RWPE1 (cell line): ENCODE results near the gene EXOSC9.

Experiments used
- CTCF ChIA-PET: fragments of 350-600 bp; sonication (Branson Sonifier 250); formaldehyde crosslinking; extraction: SDS; loops from one replicate; lab custom pipeline; 2021; lab: Yijun Ruan, JAX
- POLR2A ChIA-PET: fragments of 400-600 bp; formaldehyde crosslinking; extraction: SDS; loops from one replicate; lab custom pipeline; 2020; ENCODE audit warnings: antibody characterized with exemption; ENCODE audit not compliant: low non-redundant PET; lab: Yijun Ruan, JAX
- DNase-seq: peaks from one replicate; pipeline ENCODE4 v3.0.0; 2012; ENCODE audit warnings: low spot score
- H3K27ac ChIP-seq: fragments of 450-650 bp; 2 replicates; pipeline ENCODE4 v1.5.1; 2017
- CTCF ChIP-seq: fragments of 450-650 bp; conservative IDR thresholded peaks from 2 replicates; pipeline ENCODE4 v1.5.1; 2017; ENCODE audit warnings: low read depth, mild to moderate bottlenecking

The EXOSC9 gene

GRCh38 chr4:121800638-121800960, 524 bp upstream of the EXOSC9 start:
- DNase-seq, result no peak
- ChIA-PET CTCF (interaction anchor here (1.7 kb wide), 1 partner anchor 24 kb away, joined by 7 read pairs; no protein-coding TSS in a partner anchor), POLR2A (interaction anchor here (0.6 kb wide), 1 partner anchor 19 kb away, joined by 5 read pairs; no protein-coding TSS in a partner anchor)
- H3K27ac ChIP-seq, result peak overlapping the region; percentile 87; the same call in 1 of the 2 replicates
- TF ChIP-seq CTCF, result no peak

GRCh38 chr4:121801715-121802075, 572 bp downstream of the EXOSC9 start:
- H3K27ac ChIP-seq, result peak overlapping the region; percentile 87
- ChIA-PET POLR2A (no interaction called here), CTCF (interaction anchor here (1.7 kb wide), 1 partner anchor 23 kb away, joined by 7 read pairs; no protein-coding TSS in a partner anchor)

GRCh38 chr4:121806411-121806810, 5.3 kb downstream of the EXOSC9 start:
- no peak overlapping the region for H3K27ac ChIP-seq
- POLR2A ChIA-PET, result no interaction called here
- DNase-seq, result no peak
- CTCF ChIA-PET, result no interaction called here
- no peak for TF ChIP-seq CTCF

More at GRCh38 chr4:121801715-121802075, 572 bp downstream of the EXOSC9 start:
- TF ChIP-seq CTCF, result no peak
- DNase-seq, result no peak

- DNase-seq, result no peak
- TF ChIP-seq CTCF, result no peak
- H3K27ac ChIP-seq, result no peak overlapping the region
- ChIA-PET POLR2A (no interaction called here), CTCF (no interaction called here)
These were observed 10.0 kb downstream of the EXOSC9 start for GRCh38 chr4:121811122-121811521.

GRCh38 chr4:121814756-121815155, 13.6 kb downstream of the EXOSC9 start:
- TF ChIP-seq CTCF, result no peak
- CTCF ChIA-PET, result no interaction called here
- H3K27ac ChIP-seq, result no peak overlapping the region
- POLR2A ChIA-PET, result no interaction called here
- DNase-seq, result no peak

GRCh38 chr4:121817006-121817405, 15.9 kb downstream of the EXOSC9 start:
- ChIA-PET CTCF (interaction anchor here (0.7 kb wide), 1 partner anchor 986 kb away, joined by 4 read pairs; no protein-coding TSS in a partner anchor), POLR2A (no interaction called here)
- H3K27ac ChIP-seq, result no peak overlapping the region
- TF ChIP-seq CTCF, result no peak
- DNase-seq, result no peak
